GM19468 (cell line): ENCODE results near the gene L3MBTL3.
A peak's percentile ranks its signal among the peaks of the same experiment; 100 is the strongest.
"Not testable (repeated sequence)": the region's sequence is repeated elsewhere in the genome, so short reads cannot be mapped to it uniquely, and the experiment has no call there.

Source experiments
- ATAC-seq: cut with Tn5 transposase; IDR thresholded peaks from one replicate; pipeline ENCODE4 v1.9.1; 2021; ENCODE audit warnings: mild to moderate bottlenecking, moderate library complexity, moderate number of reproducible peaks; ENCODE audit not compliant: unreplicated experiment; ENCODE audit errors: extremely low read depth

The L3MBTL3 gene

DNA sequence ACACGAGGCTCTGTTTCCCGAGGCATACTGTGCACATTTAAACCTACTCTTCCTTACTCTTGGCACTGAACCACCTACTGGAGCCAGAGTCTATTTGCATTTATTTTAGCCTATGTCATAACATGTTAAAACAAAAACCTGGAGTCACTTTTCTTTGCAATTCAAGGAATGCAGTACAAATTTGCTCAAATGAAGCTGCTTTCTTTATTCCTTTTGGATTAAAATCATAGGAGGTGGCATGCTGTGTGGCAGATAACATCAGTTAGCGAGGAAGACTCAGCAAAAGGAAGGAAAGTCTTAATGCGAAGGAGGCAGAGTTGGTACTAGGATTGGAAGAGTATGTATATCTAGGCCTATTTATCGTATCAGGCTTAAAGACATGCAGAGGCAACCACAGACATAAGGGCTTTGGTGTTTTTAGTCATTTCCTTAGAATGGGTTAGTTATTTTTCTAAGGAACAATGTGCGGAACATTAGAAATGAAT lies 111.4 kb downstream of the L3MBTL3 start:
- ATAC-seq = no peak

DNA sequence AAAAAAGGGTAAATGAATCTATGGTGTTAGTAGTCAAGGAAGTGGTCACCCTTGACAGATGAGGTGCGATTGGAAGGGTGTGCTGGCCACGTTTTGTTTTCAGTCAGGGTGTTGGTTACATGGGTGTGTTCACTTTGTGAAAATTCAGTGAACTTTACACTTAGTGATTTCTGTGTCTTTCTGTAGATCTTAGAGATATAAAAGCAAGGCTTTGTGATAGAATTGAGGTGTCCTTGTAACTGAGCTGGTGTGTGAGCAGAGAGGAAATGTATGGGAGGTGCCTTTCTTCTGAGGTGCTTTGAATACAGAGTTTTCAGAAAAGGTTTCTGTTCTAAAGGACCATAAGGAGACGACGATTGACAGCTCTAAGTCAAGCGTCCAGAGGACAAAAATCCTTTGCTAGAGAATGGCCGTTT lies 113.9 kb downstream of the L3MBTL3 start:
- ATAC-seq = peak; percentile 38

DNA sequence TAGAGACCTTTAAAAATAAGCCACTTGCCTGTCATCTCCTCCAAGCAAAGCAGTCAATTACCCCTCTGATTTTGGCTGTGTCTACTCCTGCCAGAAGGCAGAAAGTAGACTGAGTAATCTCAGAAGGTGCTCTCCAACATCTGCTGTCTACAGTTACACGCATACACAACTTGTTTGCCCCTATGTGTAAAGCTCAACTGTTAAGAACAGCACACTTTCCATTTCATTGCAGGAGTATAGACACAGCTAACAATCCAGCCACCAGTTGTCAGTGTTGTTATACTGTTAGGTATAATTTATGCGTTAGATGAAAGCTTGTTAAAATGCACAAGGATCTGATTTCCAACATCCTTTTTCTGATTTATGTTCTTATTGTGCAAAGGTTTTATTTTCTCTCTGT lies 116.2 kb downstream of the L3MBTL3 start:
- ATAC-seq = no peak

DNA sequence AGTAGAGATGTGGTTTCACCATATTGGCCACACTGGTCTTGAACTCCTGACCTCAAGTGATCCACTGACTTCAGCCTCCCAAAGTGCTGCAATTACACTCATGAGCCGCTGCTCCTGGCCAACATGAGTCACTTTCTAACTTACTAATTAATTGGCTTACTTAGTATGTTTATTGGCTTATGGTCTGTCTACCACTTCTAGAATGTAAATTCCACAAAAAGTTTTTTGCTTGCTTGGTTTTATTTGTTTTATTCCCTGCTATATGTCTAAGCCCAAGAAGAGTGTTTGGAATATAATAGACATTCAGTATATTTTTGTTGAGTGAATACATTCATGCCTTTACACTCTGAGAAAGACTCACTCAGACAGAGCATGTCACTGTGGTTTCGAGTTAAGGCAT lies 118.4 kb downstream of the L3MBTL3 start:
- ATAC-seq = no peak

DNA sequence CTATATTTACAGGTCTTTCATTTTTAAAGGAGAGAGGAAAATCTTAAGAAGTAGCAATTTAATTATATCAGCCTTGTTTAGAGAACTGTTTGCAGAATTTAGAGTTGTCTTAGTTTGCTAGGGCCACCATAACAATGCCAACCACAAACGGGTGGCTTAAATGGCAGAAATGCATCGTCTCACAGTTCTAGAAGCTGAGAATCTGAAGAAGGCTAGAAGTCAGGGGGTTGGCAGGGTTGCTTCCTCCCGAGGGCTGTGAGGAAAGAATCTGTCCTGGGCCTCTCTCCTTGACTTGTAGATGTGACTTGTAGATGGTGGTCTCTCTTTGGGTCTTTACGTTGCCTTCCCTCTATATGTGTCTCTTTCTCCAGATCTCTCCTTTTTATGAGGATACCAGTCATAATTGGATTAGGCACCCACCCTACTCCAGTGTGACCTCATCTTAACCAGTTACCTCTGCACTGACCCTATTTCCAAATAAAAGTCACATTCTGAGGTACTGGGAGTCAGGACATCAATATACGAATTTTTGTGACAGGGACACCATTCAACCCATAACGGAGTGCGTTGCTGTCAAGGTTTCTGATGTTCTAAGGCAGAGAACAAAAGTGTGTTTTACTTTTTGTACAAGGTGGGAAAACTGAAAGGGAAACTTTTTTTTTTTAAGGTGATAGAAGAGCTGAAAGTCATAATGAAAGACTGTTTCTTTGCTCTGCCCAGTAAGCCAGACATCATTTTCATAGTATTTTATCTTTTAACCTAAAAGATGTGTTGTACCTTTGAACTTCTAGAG lies 119.9 kb downstream of the L3MBTL3 start:
- peak; percentile 19 for ATAC-seq

DNA sequence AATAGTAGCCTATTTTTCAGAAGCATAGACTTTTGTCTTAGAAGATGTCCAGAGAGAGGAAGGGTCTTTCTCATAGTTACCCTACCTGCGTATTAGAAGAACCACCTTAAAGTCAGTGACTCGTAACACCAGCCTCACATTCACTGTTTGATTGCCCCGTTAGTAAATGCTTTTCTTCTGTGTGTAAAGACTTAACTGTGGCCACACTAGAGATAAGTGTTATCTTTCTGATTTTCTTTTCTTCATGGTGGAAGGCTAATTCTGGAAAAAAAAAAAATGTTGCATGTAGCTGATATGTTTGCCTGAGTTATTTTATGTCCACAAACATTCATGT lies 120.5 kb downstream of the L3MBTL3 start:
- ATAC-seq = no peak

DNA sequence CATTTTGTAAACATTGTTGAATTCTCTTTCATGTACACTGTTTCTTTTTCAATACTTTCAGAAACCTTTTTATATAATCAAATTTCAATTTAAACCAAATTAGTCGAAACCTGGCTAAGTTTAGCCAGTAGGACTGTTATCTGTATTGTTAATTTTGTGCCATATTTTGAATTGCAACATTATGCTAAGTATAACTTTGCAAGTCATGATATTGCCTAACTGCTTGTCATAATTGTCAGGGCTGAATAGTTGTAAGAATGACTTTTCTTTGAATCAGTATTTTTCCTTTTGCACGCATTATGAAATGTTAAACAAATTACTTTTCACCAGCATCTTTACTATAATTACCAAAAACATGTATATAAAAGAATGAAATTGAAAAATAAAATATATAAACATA lies 121.7 kb downstream of the L3MBTL3 start:
- no peak for ATAC-seq

DNA sequence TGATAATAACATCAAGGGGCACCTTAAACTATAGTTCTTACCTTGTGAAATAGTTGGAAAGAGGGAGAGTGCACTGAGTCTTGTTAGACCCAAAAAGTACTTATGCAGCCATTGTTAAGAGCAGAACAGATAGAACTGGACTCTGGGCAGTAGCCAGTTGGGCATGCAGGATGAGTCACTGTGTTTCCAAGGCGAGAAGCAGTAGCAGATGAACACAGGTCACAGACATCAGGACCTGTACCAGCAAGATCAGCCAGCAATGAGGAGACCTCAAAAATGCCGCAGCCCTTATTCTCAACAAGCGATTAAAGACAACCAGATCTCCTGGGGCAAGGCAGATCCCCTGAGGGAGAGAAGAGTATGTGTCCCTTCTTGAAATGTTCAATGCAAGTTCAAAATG lies 125.3 kb downstream of the L3MBTL3 start:
- no peak for ATAC-seq

DNA sequence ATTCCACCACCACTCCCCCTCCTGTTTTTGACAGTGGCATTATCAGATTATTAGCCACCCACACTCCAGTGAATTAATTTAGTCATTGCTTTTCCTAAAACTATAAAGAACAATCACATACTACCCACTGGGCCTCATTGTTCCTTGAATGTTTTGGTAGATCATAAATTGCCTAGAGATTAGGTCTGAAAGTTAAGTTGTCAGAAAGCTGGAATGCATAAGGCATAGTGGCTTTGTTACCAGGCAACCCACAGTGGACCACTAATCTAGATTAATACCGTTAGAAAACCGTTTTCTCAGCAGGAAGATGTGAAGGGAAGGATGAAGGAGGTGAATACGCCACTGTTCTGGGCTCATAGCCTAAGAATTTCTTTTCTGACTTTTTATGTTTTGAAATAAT lies 128.7 kb downstream of the L3MBTL3 start:
- no peak for ATAC-seq

DNA sequence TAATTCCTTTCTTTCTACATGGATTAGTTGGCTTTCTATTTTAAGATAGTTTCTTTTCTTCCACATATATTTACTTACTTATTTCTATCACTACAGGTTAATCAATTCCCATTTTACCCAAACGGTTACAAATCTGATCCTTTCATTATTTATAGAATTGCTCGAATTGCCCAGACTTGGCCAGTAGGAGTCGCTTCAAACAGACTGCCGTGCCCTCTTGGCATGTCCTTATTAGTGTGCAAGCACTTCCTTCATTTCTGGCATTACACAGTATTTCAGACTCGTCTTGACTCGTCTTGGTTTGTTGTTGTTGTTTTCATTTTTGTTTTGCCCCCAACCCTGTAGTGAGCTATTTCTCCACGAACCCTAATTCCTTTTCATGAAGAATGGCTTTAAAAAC lies 129.8 kb downstream of the L3MBTL3 start:
- ATAC-seq = no peak

DNA sequence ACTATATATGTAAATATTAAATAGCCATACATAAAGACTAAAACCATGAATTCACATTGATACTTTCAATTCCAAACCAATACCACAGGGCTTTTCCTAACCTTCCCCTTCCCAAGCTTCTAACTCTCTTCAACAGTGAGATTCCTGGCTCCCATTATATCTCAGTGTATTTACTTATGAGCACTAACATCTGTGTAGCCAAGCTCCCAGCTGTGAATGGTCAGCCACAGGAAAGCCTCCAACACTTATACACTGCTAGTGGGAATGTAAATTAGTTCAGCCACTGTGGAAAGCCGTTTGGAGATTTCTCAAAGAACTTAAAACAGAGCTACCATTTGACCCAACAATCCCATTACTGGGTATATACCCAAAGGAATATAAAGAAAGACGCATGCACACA lies 130.6 kb downstream of the L3MBTL3 start:
- ATAC-seq = not testable (repeated sequence)

DNA sequence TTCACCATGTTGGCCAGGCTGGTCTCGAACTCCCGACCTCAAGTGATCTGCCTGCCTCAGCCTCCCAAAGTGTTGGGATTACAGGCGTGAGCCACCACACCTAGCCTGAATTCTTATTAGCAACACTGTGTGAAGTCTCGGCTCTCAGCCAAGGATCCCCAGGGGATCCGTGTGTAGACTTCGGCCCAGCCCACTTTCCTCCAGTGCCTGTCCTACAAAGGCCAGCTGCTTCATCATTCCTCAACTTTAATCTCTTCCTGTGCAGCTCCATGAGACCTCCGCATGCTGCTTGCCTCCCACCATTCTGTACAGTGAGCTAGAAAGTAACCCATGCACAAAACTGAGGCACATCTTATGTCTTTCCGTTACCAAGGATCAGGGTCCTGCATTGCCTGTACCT lies 132.5 kb downstream of the L3MBTL3 start:
- ATAC-seq = no peak

DNA sequence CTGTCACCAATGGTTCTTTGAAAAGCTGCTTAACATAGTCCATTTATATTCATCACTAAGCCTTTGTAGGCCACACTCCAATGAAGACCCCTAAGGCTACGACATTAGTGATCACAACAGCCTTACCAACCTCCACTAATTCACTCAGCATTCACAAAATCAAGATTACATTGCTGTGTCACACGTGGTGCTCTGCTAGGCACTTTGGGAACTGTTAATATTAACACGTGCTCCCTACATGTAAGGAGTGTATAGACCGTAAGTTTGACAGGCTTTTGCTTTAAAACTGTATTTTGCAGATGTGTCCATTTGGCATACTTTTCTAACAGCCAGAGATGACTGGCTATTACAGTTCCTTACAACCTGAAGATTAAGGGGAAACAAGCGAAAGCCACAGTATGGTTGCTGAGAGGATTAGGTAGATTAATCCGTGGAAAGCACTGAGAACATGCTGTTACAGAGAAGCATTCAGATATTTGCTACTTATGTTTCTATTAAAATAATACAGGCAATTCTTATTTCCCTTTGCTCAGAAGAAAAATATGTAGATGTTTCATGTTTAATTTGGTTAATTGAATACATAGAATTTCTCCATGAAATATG lies 134.6 kb downstream of the L3MBTL3 start:
- no peak for ATAC-seq

DNA sequence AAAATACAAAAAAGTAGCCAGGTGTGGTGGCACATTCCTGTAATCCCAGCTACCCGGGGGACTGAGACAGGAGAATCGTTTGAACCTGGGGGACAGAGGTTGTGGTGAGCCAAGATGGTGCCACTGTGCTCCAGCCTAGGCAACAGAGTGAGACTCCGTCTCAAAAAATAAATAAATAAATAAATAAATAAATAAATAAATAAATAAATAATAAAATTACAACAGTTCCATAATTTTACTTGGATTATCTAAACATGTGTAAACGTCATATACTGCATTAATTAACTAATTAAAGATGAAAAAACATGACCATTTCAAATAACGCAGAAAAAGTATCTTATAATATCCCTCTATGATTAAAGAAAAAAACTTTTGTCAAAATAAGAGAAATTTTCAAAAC lies 138.5 kb downstream of the L3MBTL3 start:
- ATAC-seq = no peak

DNA sequence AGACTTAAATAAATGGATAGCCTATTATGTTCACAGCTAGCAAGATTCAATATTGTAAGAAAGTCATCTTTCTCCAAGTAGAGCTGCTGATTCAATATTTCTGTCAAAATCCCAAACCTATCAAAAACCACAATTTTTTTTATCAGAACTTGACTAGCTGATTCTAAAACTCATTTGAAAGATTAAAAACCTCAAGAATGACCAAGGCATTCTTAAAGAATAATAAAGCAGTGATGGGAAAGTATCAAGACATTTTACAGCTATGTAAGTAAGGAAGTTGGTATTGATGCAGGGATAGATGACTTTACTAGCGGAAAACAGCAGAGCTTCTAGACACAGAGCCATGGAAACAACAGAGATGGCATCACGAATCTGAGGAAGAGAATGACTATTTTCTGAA lies 139.7 kb downstream of the L3MBTL3 start:
- ATAC-seq = no peak

DNA sequence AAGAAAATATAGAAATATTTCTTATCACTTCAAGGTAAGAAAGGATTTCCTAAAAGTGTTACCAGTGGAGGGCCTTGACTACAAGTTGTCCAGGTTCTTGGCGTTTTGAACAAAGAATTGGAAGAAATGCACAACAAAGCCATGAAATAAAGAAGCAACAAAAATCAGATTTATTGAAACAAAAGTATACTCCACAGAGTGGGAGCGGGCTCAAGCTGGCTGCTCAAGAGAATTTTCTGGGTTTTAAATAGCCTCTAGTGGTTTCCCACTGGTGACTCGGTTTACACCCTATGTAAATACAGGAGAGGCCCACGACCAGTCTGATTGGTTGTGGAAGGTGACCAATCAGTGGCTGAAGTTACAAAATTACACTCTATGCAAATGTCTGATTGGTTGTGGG lies 140.2 kb downstream of the L3MBTL3 start:
- no peak for ATAC-seq

DNA sequence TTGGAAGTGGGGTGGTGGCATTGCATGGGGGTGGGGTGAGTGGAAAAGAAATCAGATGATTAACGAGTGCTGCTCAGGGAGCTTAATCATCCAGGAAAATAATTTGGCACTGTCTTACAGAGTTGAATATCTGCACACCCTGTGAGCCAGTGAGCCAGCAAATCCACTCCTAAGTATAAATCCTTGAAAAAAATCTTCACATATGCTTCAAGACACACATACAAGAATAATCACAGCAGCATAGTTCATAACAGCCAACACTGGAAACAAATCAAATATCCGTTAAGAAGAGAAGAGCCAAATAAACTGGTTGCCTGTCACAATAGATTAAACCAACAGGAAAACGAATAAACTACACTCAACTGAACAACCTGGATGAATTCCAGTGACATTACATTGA lies 141.6 kb downstream of the L3MBTL3 start:
- no peak for ATAC-seq

DNA sequence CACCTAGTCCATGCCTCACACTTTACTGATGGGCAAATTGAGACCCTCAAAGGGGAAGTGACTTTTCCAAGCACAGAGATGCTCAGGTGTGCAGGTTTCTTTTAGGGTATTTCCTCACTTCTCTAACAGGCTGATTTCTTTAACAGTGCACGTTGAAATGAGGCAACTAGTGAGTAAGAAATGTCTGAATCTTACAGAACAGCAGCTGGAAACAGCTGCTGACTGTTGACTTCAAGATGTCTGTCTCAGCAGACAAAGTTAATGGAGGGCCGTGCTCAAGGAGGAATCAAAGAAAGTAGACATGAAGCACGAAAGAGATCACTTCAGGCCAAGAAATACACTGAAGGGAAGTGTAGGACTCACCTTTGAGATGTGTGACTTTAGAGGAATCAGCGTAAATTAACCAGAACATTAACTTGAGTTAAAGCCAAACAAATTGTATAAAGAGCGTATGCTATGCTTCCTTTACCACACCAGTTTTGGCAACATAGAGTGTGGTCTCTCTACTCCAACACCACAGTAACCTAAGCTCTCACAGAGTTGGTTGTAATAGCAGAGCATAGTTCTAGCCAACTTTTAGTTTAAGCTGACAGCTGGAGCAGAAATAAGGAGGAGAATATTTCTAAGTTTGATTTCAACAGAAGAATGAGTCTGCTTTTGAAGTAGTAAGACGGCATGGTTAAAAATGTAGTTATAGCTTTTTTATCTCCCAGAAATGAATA lies 143.5 kb downstream of the L3MBTL3 start:
- ATAC-seq = no peak

DNA sequence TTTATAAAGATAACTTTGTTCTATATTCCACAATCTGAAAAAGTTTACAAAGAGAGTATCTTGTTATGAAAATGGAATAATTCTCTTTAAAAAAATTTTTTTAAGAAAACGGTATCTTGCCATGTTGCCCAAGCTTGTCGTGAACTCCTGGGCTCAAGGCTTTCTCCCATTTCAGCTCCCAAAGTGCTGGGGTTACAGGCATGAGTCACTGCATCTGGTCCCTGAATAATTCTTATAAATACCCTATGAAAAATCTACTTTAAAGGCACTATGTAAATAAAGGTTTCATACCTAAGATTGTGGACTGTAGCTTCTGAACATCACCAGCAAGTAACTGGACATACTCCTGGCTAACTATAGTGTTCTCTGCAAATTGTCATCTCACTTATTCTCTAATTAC lies 144.0 kb downstream of the L3MBTL3 start:
- no peak for ATAC-seq

DNA sequence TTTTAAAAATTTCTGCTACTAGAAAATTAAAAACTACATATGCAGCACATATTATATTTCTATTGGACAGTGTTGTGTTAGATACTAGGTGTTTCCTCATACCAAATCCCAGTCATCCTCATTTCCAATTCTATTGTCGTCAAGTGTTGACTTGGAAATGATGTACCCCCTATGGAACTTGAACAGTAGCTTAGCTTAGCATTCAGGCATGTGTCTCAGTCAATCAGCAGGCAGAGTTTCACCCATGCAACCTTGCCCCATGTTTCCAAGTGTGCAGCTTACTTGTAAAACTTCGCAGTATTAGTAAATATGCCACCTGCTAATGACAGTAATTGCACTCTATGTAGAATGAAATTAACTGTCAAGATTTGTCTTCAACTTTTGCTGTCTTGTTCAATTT lies 144.9 kb downstream of the L3MBTL3 start:
- no peak for ATAC-seq

DNA sequence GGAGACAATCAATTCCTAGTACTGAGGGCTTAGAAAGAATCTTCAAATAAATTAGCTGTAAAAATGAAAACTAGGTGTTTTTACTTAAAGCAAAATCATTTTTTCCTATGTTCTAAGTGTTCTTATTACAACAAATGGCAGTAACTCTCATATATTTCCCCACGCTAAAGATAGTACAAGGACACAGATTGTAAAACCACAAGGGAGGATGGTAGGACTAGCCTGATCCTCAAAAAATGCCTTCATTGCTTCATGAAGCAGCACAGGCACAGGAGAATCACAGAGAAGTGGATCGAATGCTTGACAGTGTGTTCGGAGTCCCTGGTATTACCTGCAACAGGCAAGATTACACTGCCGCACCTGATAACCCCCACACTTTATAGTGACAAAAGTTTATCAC lies 145.9 kb downstream of the L3MBTL3 start:
- ATAC-seq = no peak
